ENCODE results near the gene PSMD8.

DNA sequence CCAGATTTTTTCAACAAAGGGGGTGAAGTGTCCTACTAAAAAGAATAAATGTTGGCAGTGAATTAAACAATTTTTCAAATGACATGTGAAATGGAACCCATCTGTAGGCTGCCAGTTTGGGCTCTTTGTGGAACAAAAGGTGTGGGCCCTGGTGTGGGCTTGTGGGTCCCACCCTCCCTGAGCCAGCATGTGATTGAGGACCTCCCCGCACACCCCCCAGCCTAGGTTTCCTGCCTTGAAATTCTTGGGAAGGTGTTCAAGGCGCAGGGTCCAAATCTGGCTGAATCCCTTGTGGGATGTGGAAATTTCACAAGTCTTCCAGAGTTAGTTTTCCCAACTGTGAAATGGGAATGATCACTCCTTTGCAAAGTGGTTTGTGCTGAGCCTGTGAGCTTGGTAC, 9.4 kb downstream of the PSMD8 start:
- TF ChIP-seq POLR2A (IDR thresholded peaks at IDR 0.05) (no peak), CTCF (IDR thresholded peaks at IDR 0.05) (no peak)

All from transverse colon (tissue), 3 donors.